ENCODE data around the gene KCNJ9. TPM values are rescaled to one million over a fixed set of nuclear protein-coding genes. Genes with fewer than 3 reads are reported as not detected.

KCNJ9 gene
- total and polyA plus RNA-seq, 12 donors: 0.01 to 0.09 (median 0.07) TPM; not detected in 8

DNA sequence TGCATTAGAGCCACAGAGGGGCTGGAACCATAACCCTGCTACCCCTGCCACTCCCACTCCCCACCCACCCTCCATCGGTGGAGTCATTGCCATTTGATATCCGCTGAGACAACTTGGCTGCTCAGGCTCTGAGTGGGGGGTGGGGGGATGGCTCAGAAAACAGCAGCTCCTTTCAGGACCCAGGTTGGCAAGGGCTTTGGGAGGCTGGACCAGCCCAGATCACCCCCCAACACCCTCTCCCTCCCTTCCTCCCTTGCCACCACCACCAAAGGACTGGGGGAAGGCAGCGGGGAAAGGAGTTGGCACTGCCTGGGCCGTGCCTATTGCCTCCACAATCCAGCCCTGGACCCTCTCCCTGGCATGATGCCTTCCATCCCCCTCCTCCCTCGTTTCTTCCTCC lies 13.1 kb upstream of the KCNJ9 start:
- WGBS, 2 donors: 63 to 71% methylated on average over 5 of the region's 5 CpGs

GRCh38 chr1:160069460-160070231 lies 11.7 kb upstream of the KCNJ9 start, which contains the start of gene KCNJ10:
Gene KCNJ10 (minus strand): TSS chr1:160070160. CDS start chr1:160042532, 27,628 bp downstream.
- H3K9me3 ChIP-seq: no peaks in the 10 kb centered on the region
- intact Hi-C loops (cut with DNase I): no loop called here
- DNase-seq: no peak
- no peak for TF ChIP-seq CTCF (IDR thresholded peaks at IDR 0.05)
- ATAC-seq: peak in 3 of 8 donors; percentile 9 to 72 (median 10)
- H3K4me3 ChIP-seq: peak within 1 kb of the TSS; percentile 43 to 82 (median 60)
- peaks cover 0 to 35% (median 7%) of the 10 kb centered on the region in 7 donors for H3K27me3 ChIP-seq
- WGBS, 2 donors: 10 to 12% methylated on average over 32 of the region's 32 CpGs
- no peaks in the 10 kb centered on the region for H3K36me3 ChIP-seq
- H3K4me1 ChIP-seq: peaks cover 0 to 15% (median 10%) of the 10 kb centered on the region in 9 donors
- H3K27ac ChIP-seq: peak within 1 kb of the TSS in 1 of 10 donors; percentile 28

More for the DNA sequence above, 13.1 kb upstream of the KCNJ9 start:
- DNase-seq: no peak
- ATAC-seq: no peak
- Histone ChIP-seq H3K36me3 (no peaks in the 10 kb centered on the region), H3K4me1 (peaks cover 0 to 15% (median 10%) of the 10 kb centered on the region in 9 donors), H3K27ac (no peak overlapping the region), H3K9me3 (no peaks in the 10 kb centered on the region), H3K27me3 (peaks cover 0 to 35% (median 7%) of the 10 kb centered on the region in 7 donors), H3K4me3 (no peak overlapping the region)
- no peak for TF ChIP-seq CTCF (IDR thresholded peaks at IDR 0.05)
- intact Hi-C loops (cut with DNase I): no loop called here

DNA sequence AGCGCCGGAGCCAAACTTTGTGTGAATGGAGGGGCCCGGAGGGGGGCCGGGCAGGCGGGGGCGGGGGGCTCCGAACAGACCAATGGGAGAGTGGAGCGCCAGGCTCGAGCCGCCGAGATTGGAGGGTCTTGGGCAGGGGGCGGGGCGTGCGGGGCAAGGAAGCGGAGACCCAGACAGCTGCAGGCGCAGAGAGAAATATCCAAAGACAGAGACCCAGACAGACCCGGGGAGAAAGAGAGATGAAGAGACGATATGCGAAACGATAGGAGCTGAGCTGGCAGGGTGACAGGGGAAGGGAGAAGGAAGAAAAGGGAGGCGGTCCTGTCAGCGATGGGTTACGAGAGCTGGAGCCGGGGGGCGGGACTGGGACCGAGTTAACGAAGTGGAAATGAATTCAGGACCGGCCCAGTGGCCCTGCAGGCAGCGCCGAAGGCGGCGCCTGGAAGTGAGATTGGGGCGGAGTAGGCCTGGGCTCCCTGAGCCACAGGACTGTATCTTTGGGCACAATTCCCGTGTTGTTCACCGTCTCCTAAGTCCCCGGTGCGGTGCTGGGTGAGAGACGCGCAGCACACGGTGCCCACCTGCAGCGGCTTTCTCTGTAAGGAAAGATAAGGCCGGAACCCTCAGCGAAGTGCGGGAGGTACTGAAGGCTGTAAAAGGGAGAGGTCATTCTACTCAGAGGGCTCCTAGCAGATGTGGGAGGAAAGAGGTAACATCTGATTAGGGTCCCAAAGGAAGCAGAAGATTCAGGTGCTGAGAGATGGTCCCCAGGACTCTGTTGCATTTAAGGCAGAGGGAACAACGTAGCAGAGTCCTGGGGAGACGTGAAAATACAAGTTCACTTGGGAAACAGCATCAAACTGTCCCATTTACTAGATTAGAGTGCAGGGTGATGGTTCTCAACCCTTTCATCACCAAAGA lies 10.8 kb upstream of the KCNJ9 start:
- Histone ChIP-seq H3K27me3 (peaks cover 0 to 35% (median 7%) of the 10 kb centered on the region in 7 donors), H3K27ac (peak overlapping the region in 1 of 10 donors; percentile 28), H3K9me3 (no peaks in the 10 kb centered on the region), H3K4me1 (peaks cover 0 to 23% (median 10%) of the 10 kb centered on the region in 9 donors), H3K36me3 (no peaks in the 10 kb centered on the region), H3K4me3 (peak overlapping the region; percentile 43 to 82 (median 60))
- WGBS, 2 donors: 1% methylated on average over 45 to 46 of the region's 46 CpGs
- peak; percentile 82 for DNase-seq
- peak; percentile 87 to 97 (median 96) for ATAC-seq
- no peak for TF ChIP-seq CTCF (IDR thresholded peaks at IDR 0.05)
- intact Hi-C loops (cut with DNase I): no loop called here

DNA sequence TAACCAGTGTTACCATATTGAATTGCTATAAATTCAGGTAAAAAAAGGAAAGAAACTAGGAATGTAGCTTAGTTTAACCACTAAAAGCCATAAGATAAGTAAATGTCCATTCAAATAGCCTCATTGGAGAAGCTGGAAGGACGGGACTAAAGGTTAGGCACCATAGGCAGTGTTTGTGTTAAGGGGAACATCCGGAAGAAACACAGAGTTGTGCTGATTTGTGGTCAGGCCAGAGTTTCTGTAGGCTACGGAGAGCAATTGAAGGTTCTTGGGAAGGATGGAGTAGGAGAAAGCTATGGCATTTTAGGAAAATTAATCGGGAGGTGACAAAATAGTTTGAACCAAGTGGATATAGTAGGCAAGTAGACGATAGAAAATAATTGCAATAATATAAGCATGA lies 10.0 kb upstream of the KCNJ9 start:
- no peak overlapping the region for H3K4me3 ChIP-seq
- ATAC-seq: no peak
- no peak for DNase-seq
- peaks cover 0 to 35% (median 14%) of the 10 kb centered on the region in 7 donors for H3K27me3 ChIP-seq
- H3K4me1 ChIP-seq: peaks cover 0 to 28% (median 10%) of the 10 kb centered on the region in 9 donors
- no peaks in the 10 kb centered on the region for H3K9me3 ChIP-seq
- TF ChIP-seq CTCF (IDR thresholded peaks at IDR 0.05): no peak
- intact Hi-C loops (cut with DNase I): no loop called here
- WGBS, 2 donors: 85 to 89% methylated on average over 5 of the region's 5 CpGs
- no peaks in the 10 kb centered on the region for H3K36me3 ChIP-seq
- no peak overlapping the region for H3K27ac ChIP-seq

Measured in heart right ventricle (tissue), 16 donors.